ENCODE measurements around the gene CIDEC. TPM values are rescaled to one million over a fixed set of nuclear protein-coding genes. Genes with fewer than 3 reads are reported as not detected.

The CIDEC gene
- total and polyA plus RNA-seq, 2 of the 8 experiments (the other 6 are each of a cell fraction or from before 2014, with no cell fraction given), result not detected

GRCh38 chr3:9912294-9912935, 32.4 kb upstream of the CIDEC start (continued):
- TF ChIP-seq, protein P1, sequence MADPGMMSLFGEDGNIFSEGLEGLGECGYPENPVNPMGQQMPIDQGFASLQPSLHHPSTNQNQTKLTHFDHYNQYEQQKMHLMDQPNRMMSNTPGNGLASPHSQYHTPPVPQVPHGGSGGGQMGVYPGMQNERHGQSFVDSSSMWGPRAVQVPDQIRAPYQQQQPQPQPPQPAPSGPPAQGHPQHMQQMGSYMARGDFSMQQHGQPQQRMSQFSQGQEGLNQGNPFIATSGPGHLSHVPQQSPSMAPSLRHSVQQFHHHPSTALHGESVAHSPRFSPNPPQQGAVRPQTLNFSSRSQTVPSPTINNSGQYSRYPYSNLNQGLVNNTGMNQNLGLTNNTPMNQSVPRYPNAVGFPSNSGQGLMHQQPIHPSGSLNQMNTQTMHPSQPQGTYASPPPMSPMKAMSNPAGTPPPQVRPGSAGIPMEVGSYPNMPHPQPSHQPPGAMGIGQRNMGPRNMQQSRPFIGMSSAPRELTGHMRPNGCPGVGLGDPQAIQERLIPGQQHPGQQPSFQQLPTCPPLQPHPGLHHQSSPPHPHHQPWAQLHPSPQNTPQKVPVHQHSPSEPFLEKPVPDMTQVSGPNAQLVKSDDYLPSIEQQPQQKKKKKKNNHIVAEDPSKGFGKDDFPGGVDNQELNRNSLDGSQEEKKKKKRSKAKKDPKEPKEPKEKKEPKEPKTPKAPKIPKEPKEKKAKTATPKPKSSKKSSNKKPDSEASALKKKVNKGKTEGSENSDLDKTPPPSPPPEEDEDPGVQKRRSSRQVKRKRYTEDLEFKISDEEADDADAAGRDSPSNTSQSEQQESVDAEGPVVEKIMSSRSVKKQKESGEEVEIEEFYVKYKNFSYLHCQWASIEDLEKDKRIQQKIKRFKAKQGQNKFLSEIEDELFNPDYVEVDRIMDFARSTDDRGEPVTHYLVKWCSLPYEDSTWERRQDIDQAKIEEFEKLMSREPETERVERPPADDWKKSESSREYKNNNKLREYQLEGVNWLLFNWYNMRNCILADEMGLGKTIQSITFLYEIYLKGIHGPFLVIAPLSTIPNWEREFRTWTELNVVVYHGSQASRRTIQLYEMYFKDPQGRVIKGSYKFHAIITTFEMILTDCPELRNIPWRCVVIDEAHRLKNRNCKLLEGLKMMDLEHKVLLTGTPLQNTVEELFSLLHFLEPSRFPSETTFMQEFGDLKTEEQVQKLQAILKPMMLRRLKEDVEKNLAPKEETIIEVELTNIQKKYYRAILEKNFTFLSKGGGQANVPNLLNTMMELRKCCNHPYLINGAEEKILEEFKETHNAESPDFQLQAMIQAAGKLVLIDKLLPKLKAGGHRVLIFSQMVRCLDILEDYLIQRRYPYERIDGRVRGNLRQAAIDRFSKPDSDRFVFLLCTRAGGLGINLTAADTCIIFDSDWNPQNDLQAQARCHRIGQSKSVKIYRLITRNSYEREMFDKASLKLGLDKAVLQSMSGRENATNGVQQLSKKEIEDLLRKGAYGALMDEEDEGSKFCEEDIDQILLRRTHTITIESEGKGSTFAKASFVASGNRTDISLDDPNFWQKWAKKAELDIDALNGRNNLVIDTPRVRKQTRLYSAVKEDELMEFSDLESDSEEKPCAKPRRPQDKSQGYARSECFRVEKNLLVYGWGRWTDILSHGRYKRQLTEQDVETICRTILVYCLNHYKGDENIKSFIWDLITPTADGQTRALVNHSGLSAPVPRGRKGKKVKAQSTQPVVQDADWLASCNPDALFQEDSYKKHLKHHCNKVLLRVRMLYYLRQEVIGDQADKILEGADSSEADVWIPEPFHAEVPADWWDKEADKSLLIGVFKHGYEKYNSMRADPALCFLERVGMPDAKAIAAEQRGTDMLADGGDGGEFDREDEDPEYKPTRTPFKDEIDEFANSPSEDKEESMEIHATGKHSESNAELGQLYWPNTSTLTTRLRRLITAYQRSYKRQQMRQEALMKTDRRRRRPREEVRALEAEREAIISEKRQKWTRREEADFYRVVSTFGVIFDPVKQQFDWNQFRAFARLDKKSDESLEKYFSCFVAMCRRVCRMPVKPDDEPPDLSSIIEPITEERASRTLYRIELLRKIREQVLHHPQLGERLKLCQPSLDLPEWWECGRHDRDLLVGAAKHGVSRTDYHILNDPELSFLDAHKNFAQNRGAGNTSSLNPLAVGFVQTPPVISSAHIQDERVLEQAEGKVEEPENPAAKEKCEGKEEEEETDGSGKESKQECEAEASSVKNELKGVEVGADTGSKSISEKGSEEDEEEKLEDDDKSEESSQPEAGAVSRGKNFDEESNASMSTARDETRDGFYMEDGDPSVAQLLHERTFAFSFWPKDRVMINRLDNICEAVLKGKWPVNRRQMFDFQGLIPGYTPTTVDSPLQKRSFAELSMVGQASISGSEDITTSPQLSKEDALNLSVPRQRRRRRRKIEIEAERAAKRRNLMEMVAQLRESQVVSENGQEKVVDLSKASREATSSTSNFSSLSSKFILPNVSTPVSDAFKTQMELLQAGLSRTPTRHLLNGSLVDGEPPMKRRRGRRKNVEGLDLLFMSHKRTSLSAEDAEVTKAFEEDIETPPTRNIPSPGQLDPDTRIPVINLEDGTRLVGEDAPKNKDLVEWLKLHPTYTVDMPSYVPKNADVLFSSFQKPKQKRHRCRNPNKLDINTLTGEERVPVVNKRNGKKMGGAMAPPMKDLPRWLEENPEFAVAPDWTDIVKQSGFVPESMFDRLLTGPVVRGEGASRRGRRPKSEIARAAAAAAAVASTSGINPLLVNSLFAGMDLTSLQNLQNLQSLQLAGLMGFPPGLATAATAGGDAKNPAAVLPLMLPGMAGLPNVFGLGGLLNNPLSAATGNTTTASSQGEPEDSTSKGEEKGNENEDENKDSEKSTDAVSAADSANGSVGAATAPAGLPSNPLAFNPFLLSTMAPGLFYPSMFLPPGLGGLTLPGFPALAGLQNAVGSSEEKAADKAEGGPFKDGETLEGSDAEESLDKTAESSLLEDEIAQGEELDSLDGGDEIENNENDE (IDR thresholded peaks at IDR 0.05; ENCODE audit: insufficient replicate concordance, low read length), result no peak
- TF ChIP-seq CEBPB (IDR thresholded peaks at IDR 0.05; ENCODE audit: low read depth, low read length), result no peak
- TF ChIP-seq HDAC2 (IDR thresholded peaks at IDR 0.05; ENCODE audit: borderline replicate concordance in 1 of 2, low read depth in 2 of 2, low read length in 2 of 2), result no peak
- no peak for TF ChIP-seq SRF (IDR thresholded peaks at IDR 0.05; ENCODE audit: low read depth, low read length)
- no peak for TF ChIP-seq PHF8 (conservative IDR thresholded peaks at IDR 0.05; ENCODE audit: low read depth, low read length)
- TF ChIP-seq SP1 (IDR thresholded peaks at IDR 0.05; ENCODE audit: low read depth, low read length), result no peak
- TF ChIP-seq GTF2F1 (IDR thresholded peaks at IDR 0.05; ENCODE audit: borderline replicate concordance, low read depth, low read length), result no peak

Measured in H1 (cell line).